8988T (cell line): ENCODE results near the gene COG4.

Experiments
- DNase-seq: peaks from one replicate; pipeline ENCODE4 v3.0.0; 2011

Gene COG4

DNA sequence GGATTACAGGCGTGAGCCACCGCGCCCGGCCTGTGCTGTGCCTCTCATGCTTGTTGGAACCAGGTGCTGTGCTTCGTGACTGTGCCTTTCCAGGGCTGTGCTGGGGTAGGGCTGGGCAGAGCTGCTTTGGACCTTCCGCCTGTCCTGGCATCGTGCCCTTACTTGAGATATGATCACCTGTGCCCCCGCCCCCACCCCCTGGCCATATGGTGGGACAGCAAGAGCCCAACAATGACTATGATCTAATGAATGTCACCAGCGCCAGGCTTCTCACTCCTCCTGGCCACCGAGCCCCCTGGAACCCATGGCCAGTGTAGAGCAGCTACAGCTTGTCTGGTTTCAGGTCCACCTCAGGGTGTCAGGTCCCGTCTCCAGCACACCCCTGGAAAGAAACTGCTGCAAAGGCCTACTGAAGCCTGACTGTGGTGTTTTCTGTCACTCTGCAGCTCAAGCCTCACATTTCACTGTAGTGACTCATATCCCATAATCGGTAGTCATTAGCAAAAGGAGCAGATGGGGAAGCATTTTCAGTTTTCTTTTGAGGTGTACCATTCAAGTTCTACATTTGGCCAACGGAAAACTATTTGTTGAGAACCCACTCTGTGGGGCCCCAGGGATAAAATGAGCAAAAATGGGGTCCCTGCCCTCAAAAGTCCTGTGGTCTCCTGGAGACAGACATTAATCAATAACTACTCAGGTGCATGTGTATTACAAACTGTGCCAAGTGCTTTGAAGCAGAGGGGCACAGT is 46.9 kb downstream of the COG4 start:
- DNase-seq = peak; percentile 97

GRCh38 chr16:70475054-70475871 is 48.1 kb downstream of the COG4 start:
- no peak for DNase-seq

- DNase-seq = no peak
Measured at GRCh38 chr16:70474320-70475053, 48.9 kb downstream of the COG4 start.

DNA sequence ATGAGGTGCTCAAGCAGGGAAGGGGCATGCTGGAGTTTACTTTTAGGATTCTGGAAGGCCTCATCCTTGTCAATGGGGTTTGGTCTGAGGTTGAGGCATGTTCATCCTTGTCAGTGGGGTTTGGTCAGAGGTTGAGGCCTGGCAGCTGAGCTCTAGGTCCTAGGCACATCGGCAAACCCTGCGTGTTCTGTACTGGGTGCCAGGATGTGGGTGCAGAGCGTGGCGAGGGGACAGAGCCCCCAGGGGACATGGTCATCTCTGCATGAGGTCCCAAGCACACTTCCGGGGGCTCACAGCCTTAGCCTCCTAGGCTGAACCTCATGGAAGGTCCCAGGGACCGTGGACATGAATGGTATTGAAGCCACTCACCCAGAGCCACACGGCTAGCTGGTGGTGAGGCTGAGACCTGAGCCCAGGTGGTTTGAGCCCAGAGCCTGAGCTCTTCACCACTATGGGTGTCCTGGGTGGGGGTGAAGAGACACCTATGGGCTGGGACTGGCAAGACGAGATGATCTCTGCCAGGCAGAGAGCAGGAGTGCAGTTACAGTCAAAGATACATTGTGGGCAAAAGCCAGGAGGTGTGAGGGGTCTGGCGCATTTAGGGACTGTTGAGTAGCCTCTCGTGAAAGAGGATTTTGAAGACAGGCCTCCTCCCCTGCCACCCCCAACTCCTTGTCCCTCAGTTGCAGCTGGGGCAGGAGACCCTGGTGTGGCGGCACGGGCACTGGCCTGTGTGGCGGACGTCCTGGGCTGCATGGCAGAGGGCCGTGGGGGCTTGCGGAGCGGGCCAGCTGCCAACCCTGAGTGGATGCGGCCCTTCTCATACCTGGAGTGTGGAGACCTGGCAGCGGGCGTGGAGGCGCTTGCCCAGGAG is 49.7 kb downstream of the COG4 start:
- DNase-seq = peak; percentile 82

DNA sequence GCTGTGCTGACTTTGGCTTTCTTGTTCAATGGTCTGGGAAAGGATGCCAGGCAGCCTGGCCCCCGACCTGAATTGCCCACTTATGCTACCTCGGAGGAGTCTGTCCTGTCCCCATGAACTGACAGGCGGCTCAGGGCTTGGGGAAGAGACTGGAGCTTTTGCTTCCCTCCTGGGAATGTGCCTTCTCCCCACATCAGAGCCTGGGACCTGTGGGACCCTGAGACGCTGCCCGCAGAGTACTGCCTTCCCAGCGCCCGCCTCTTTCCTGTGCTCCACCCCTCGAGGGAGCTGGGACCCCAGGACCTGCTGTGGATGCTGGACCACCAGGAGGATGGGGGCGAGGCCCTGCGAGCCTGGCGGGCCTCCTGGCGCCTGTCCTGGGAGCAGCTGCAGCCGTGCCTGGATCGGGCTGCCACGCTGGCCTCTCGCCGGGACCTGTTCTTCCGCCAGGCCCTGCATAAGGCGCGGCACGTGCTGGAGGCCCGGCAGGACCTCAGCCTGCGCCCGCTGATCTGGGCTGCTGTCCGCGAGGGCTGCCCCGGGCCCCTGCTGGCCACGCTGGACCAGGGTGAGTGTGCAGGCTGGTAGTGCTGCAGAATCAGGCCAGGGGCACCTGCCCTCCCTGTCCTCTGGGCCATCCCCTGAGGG is 50.4 kb downstream of the COG4 start:
- DNase-seq = no peak

GRCh38 chr16:70470927-70471341 is 52.4 kb downstream of the COG4 start:
- DNase-seq = peak; percentile 92

DNA sequence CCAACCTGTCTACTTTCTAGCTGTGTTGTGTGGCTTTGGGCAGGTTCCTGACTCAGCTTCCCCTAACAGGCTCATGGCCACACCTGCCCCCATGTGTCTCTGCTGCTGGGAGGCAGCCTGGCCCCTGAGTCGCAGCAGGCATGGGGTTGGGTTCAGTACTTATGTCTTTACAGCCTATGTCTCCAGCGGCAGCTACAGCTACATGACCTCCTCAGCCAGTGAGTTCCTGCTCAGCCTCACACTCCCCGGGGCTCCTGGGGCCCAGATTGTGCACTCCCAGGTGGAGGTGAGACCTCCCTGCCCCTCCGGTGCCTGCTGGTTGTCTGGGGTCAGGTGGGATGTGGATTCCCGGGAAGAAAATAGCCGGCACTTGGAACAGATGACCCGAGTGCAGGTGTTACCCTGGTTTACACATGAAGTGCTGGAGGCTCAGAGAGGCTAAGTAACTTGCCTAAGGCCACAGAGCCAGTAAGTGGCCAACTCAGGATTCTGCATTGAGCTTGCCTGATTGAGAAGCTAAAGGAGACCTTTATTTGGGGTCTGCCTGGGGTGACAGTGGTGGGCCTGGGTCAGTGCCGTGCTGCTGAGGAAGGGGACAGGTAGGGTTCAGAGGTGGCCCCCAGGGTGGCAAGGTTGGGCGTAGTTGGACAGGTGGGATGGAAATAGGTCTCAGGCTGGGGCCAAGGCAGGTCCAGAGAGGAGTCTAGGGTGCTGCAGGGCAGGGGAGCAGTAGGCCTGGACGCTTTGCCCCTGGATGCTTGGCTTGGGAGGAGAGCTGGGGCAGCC is 53.0 kb downstream of the COG4 start:
- DNase-seq = no peak

DNA sequence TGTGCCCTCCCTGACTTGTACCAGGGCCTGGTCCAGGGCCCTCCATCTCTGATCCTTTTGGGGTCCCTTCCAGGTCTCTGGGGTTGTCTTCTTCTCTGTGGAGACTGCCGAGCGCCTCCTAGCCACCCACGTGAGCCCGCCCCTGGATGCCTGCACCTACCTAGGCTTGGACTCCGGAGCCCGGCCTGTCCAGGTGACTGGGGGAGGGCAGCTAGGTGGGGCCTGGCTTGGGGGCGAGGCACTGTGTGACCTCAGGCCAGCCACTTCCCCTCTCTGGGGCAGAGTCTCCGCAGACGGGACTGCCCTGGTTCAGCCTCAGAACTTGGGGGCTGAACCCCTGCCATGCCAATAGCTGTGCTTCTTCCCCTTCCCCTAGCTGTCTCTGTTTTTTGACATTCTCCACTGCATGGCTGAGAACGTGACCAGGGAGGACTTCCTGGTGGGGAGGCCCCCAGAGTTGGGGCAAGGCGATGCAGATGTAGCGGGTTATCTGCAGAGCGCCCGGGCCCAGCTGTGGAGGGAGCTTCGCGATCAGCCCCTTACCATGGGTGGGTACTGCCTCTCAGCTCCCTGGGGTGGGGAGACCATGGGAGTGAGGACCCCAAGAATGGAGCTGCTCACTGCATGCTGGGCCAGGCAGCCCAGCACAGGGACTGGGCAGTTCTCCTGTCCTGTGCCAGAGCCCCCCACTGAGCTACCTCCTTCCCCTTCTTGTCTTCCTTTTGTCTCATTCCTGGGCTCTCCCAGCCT is 54.4 kb downstream of the COG4 start:
- no peak for DNase-seq

DNA sequence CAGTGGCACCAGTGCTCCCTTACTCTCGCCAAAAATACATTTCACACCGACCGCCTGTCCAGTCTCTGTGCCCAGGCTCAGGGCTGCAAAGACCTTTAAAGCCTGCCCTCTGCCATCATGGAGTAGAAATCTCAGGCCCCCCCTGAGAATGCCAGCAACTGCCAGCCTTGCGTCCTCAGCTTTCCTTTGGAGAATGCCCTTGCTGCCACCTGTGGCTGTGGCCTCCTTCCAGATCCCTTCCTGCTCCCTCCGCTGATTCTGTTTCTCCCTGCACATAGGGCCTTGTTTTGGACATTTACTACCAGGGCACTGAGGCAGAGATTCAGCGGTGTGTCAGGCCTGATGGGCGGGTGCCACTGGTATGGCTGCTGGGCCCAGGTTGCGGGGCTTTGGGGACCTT is 55.7 kb downstream of the COG4 start:
- DNase-seq = no peak

DNA sequence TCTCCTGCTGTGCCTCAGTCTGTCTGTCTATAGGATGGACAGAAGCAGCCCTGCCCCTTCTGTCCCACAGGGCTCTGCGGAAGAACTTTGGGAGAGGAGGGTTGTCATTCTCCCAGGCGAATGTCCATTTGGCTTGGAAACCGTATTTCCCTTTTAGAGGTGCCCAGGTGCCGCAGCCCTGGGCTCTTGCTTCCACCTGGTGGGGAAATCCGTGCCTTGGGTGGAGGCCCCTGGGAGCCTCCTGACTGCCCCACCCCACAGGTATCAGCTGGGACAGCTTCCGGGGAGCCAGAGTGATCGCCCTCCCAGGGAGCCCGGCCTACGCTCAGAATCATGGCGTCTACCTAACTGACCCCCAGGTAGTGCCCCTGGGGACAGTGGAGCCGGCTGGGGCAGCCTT is 56.2 kb downstream of the COG4 start:
- no peak for DNase-seq

GRCh38 chr16:70466805-70467076 is 56.6 kb downstream of the COG4 start:
- DNase-seq = no peak

DNA sequence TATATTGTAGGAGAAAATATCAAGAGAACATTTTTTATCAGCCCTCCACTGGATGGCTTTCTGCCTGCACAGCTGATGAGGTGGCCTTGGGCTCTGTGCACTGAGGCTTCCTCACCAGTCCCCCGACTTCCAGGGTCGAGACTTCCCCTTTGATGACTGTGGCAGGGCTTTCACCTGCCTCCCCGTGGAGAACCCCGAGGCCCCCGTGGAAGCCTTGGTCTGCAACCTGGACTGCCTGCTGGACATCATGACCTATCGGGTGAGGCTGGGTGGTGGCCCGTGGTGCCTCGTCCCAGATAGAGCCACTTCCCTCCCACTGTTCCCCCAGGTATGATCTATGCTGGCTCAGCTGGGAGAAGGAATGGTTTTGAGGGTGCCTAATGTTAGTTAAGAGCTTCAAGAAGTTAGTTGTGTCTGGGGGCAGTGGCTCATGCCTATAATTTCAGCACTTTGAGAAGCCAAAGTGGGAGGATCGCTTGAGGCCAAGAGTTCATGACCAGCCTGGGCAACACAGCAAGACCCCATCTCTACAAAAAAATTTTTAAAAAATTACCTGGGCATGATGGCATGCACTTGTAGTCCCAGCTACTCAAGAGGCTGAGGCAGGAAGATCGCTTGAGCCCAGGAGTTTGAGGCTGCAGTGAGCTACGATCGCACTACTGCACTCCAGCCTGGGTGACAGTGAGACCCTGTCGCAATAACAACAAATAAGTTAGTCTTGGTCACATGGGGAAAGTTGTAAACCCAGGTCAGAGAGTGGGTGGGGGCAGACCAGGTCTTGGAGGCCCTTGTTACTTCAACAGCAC is 57.2 kb downstream of the COG4 start:
- DNase-seq = no peak

DNA sequence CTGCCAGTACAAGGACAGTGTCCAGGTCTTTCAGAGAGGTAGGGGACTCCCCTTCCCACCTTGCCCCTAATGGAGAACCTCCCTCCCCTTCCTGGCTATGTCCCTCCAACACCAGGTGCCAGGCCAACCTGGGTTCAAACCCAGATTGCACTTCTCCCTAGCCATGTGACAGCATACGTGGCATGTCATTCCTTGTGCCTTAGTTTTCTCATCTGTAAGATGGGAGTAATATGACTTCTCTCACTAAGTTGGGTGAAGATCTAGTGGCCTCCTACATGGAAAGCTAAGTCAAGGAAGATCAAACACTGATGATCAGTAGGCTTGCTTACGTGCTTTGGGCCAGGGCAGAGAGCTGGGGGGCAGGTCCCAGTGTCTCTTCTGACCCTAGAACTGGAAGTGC is 60.1 kb downstream of the COG4 start:
- no peak for DNase-seq

GRCh38 chr16:70460737-70461261 is 62.6 kb downstream of the COG4 start:
- peak; percentile 43 for DNase-seq

DNA sequence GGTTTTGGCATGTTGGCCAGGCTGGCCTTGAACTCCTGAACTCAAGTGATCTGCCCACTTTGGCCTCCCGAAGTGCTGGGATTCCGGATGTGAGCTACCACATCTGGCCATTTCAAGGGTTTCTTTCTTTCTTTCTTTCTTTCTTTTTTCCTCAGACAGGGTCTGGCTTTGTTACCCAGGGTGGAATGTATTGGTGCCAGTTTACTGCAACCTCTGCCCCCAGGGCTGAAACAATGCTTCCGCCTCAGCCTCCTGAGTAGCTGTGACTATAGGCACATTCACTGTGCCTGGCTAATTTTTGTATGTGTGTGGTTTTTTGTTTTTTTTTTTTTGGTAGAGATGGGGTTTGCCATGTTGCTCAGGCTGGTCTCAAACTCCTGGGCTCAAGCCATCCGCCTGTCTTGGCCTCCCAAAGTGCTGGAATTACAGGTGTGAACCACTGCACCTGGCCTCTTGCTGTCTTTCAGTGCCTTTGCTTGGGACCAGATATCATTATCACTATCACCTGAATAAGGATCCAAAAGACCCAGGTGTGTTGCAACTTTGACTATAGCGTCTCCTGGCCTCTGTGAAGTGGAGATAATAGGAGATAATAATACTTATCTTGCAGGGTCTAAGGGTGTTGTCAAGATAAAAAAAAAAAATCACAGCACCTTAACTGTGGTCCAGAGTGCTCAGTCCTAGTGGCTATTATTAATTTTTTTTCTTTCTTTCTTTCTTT is 65.7 kb downstream of the COG4 start:
- no peak for DNase-seq

DNA sequence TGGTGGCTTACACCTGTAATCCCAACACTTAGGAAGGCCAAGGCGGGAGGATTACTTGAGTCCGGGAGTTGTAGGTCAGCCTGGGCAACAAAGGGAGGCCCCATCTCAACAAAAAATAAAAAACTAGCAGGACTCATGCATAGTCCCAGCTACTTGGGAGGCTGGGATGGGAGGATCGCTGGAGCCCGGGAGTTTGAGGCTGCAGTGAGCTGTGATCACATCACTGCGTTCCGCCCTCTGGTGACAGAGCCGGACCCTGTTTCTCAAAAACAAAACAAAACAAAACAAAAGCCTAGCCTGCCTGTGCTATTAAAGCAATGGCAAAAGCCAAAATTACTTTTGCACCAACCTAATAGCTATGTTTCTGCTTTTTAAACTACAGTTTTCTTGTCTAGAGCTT is 67.4 kb downstream of the COG4 start:
- DNase-seq = no peak

GRCh38 chr16:70454222-70455034 is 68.9 kb downstream of the COG4 start, which contains the start of gene FCSK:
Gene FCSK (plus strand): TSS chr16:70454595. CDS start chr16:70463191, 8,596 bp downstream.
- DNase-seq = peak; percentile 84

DNA sequence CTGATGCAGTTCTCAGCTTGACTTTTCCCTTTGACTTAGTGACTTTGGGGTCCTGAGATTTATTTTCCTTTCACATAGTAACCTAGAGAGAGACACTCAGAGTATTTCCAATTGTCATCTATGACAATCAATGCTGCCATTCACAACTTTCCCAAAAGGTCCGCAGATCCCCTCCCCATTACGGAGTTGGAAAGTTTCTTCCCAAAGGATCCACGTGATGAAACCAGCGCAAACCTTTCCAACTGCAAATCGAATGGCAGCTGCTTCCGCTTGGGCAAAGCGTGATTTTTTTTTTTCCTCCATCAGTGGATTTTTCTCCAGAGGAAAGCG is 69.5 kb downstream of the COG4 start:
- no peak for DNase-seq
